ENCODE results near the gene SDHA. TPM values are rescaled to one million over a fixed set of nuclear protein-coding genes. Genes with fewer than 3 reads are reported as not detected.

Gene SDHA
- total RNA-seq, 1 experiment from 2014 or later = 134 TPM

DNA sequence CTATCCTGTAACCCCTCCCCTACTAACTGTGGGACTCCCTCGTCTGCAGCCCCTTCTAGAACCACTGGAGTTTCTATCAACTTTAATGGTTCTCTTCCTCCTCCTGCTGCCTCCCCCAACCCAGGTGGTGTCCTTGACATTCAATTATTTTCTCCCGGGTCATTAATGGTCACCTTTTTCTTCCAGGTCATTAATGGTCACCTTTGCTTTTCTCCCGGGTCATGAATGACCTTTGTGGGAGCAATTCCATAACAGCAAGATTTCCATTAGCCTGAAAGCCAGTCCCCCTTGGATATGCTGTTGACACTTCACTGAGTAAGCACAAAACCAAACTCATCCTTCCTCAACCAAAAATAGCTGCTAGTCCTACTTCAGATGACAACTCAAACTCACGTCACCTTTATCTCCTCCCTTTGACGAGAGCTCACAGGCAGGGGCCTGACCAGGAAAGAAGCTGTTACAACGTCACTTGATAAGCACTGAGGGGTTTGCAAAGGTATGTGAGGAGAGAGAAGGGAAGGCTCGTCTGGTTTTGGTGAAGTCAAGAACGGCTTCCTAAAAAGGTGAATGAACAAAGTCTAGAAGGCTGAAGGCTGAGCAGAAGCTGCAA, 11.1 kb upstream of the SDHA start:
- Histone ChIP-seq H3K9ac (ENCODE audit: low read length) (no peak overlapping the region), H3K9me3 (ENCODE audit: control insufficient read depth in 1 of 2, insufficient read depth in 1 of 2, low read depth in 1 of 2, low read length in 2 of 2) (no peaks in the 10 kb centered on the region), H4K20me1 (ENCODE audit: insufficient read depth) (no peaks in the 10 kb centered on the region), H3K4me1 (ENCODE audit: control insufficient read depth in 1 of 2, insufficient read depth in 2 of 2, low read length in 2 of 2) (no peaks in the 10 kb centered on the region), H3K27ac (ENCODE audit: low read depth, low read length) (no peak overlapping the region), H3K36me3 (ENCODE audit: control insufficient read depth in 1 of 2, insufficient read depth in 2 of 2, low read length in 2 of 2) (peaks cover 0 to 7% of the 10 kb centered on the region in 2 experiments; a peak in 2 of 4 replicates), H3K79me2 (ENCODE audit: insufficient read depth, low read length) (peaks cover 29% of the 10 kb centered on the region), H3K4me3 (replicated peaks in 1 of 2; ENCODE audit: low read depth in 1 of 2, low read length in 2 of 2) (no peak overlapping the region), H3K27me3 (ENCODE audit: insufficient read depth, low read length) (no peaks in the 10 kb centered on the region), H2AFZ (ENCODE audit: low read depth, low read length, poor library complexity, severe bottlenecking) (no peak overlapping the region), H3K4me2 (ENCODE audit: low read length) (no peak overlapping the region), H3K9me2 (ENCODE audit: insufficient read depth) (no peaks in the 10 kb centered on the region)
- DNase-seq (ENCODE audit: low read depth, low spot score) = no peak
- ChIA-PET CTCF (no interaction called here), POLR2A (no interaction called here), RAD21 (ENCODE audit: low non-redundant PET in 1 of 2, low total read pairs in 2 of 2, uncharacterized antibody in 2 of 2, unreplicated experiment in 2 of 2) (no interaction called here)
- no peak for TF ChIP-seq RAD21 (IDR thresholded peaks at IDR 0.05; ENCODE audit: low read depth)
- TF ChIP-seq, protein P1, sequence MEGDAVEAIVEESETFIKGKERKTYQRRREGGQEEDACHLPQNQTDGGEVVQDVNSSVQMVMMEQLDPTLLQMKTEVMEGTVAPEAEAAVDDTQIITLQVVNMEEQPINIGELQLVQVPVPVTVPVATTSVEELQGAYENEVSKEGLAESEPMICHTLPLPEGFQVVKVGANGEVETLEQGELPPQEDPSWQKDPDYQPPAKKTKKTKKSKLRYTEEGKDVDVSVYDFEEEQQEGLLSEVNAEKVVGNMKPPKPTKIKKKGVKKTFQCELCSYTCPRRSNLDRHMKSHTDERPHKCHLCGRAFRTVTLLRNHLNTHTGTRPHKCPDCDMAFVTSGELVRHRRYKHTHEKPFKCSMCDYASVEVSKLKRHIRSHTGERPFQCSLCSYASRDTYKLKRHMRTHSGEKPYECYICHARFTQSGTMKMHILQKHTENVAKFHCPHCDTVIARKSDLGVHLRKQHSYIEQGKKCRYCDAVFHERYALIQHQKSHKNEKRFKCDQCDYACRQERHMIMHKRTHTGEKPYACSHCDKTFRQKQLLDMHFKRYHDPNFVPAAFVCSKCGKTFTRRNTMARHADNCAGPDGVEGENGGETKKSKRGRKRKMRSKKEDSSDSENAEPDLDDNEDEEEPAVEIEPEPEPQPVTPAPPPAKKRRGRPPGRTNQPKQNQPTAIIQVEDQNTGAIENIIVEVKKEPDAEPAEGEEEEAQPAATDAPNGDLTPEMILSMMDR (IDR thresholded peaks at IDR 0.05 in 2 of 3, conservative IDR thresholded peaks at IDR 0.05 in 1 of 3; ENCODE audit: borderline replicate concordance in 1 of 3, insufficient read depth in 1 of 3, low read depth in 2 of 3, low read length in 2 of 3) = no peak
- no peak for TF ChIP-seq EZH2phosphoT487 (IDR thresholded peaks at IDR 0.05; ENCODE audit: borderline replicate concordance)
- no peak for TF ChIP-seq YY1 (IDR thresholded peaks at IDR 0.05; ENCODE audit: extremely low read depth, insufficient replicate concordance, low read depth, low read length)
- no TSS peak for BruUV-seq (replicated peaks)
- ATAC-seq = no peak
- intact Hi-C loops (cut with micrococcal nuclease) = no loop called here

DNA sequence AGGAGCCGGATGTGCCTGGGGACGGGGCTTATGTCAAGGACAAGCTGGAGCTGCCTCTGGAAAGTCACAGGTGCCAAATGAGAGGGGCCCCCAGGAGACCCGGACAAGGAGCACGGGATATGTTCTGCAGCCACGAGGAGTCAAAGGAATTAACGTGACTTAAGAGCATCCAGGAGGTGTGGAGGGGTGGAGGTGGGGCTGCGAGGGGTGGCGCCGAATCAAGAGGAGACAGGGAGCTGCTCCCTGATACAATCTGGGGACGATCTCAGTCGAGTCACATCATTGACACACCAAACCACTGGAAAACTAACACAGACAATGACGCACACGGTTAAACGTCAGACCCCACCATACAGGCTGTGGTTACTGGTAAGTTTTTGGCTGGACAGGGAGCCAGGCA, 10.5 kb upstream of the SDHA start:
- Histone ChIP-seq H3K27me3 (ENCODE audit: insufficient read depth, low read length) (no peaks in the 10 kb centered on the region), H3K27ac (ENCODE audit: low read depth, low read length) (no peak overlapping the region), H3K4me1 (ENCODE audit: control insufficient read depth in 1 of 2, insufficient read depth in 2 of 2, low read length in 2 of 2) (no peaks in the 10 kb centered on the region), H3K79me2 (ENCODE audit: insufficient read depth, low read length) (peaks cover 29% of the 10 kb centered on the region), H3K4me3 (replicated peaks in 1 of 2; ENCODE audit: low read depth in 1 of 2, low read length in 2 of 2) (no peak overlapping the region), H3K9me3 (ENCODE audit: control insufficient read depth in 1 of 2, insufficient read depth in 1 of 2, low read depth in 1 of 2, low read length in 2 of 2) (no peaks in the 10 kb centered on the region), H3K9ac (ENCODE audit: low read length) (no peak overlapping the region), H4K20me1 (ENCODE audit: insufficient read depth) (no peaks in the 10 kb centered on the region), H3K4me2 (ENCODE audit: low read length) (no peak overlapping the region), H2AFZ (ENCODE audit: low read depth, low read length, poor library complexity, severe bottlenecking) (no peak overlapping the region), H3K36me3 (ENCODE audit: control insufficient read depth in 1 of 2, insufficient read depth in 2 of 2, low read length in 2 of 2) (peaks cover 0 to 7% of the 10 kb centered on the region in 2 experiments; a peak in 2 of 4 replicates), H3K9me2 (ENCODE audit: insufficient read depth) (no peaks in the 10 kb centered on the region)
- DNase-seq (ENCODE audit: low read depth, low spot score) = no peak
- CTCF ChIA-PET = no interaction called here
- no peak for ATAC-seq
- RAD21 ChIA-PET (ENCODE audit: low non-redundant PET in 1 of 2, low total read pairs in 2 of 2, uncharacterized antibody in 2 of 2, unreplicated experiment in 2 of 2) = no interaction called here
- BruUV-seq (replicated peaks) = no TSS peak
- intact Hi-C loops (cut with micrococcal nuclease) = no loop called here
- POLR2A ChIA-PET = no interaction called here
- TF ChIP-seq POLR2A (IDR thresholded peaks at IDR 0.05; ENCODE audit: borderline replicate concordance, extremely low read depth, insufficient read depth, insufficient read length) = no peak
- no peak for TF ChIP-seq POLR2AphosphoS5 (IDR thresholded peaks at IDR 0.05; ENCODE audit: low read depth, low read length)
- no peak for TF ChIP-seq CEBPB (IDR thresholded peaks at IDR 0.05; ENCODE audit: low read depth)
- no peak for TF ChIP-seq JUND (IDR thresholded peaks at IDR 0.05)
- TF ChIP-seq EZH2 (IDR thresholded peaks at IDR 0.05) = no peak
- no peak for TF ChIP-seq ELF1 (IDR thresholded peaks at IDR 0.05; ENCODE audit: borderline replicate concordance, low read depth)
- TF ChIP-seq YY1 (IDR thresholded peaks at IDR 0.05; ENCODE audit: extremely low read depth, insufficient replicate concordance, low read depth, low read length) = no peak
- no peak for TF ChIP-seq ZNF274 (IDR thresholded peaks at IDR 0.05; ENCODE audit: low read depth, low read length)
- TF ChIP-seq, protein P2, sequence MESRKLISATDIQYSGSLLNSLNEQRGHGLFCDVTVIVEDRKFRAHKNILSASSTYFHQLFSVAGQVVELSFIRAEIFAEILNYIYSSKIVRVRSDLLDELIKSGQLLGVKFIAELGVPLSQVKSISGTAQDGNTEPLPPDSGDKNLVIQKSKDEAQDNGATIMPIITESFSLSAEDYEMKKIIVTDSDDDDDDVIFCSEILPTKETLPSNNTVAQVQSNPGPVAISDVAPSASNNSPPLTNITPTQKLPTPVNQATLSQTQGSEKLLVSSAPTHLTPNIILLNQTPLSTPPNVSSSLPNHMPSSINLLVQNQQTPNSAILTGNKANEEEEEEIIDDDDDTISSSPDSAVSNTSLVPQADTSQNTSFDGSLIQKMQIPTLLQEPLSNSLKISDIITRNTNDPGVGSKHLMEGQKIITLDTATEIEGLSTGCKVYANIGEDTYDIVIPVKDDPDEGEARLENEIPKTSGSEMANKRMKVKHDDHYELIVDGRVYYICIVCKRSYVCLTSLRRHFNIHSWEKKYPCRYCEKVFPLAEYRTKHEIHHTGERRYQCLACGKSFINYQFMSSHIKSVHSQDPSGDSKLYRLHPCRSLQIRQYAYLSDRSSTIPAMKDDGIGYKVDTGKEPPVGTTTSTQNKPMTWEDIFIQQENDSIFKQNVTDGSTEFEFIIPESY (IDR thresholded peaks at IDR 0.05; ENCODE audit: extremely low read depth, insufficient replicate concordance, low read length) = no peak
- TF ChIP-seq SIN3A (IDR thresholded peaks at IDR 0.05; ENCODE audit: low read depth) = no peak

Measured in HCT116 (cell line).